ENCODE measurements around the gene RNF187.

DNA sequence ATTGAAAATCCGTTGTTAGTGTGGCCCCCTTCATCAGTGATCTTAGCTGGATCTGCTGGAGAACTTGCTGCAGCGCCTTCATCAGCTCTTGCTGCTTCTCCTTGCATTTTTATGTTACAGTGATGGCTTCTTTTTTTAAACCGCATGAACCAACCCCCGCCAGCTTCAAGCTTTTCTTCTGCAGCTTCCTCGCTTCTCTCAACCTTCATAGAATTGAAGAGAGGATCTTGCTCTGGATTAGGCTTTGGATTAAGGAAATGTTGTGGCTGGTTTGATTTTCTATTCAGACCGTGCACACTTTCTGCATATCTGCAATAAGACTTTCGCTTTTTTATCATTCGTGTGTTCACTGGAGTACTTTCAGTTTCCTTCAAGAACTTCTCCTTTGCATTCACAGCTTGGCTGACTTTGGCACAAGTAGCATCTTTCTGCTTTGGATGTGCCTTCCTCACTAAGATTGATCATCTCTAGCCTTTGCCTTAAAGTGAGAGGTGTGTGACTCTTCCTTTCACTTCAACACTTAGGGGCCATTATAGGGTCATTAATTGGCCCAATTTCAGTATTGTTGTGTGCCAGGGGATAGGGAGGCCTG is 13.1 kb downstream of the RNF187 start:
- TF ChIP-seq TSHZ2 (CRISPR knock-in tag; IDR thresholded peaks at IDR 0.05) (no peak), ZFP3 (CRISPR knock-in tag; IDR thresholded peaks at IDR 0.05) (no peak)

All from SK-N-SH treated with all-trans-retinoic acid at 6 μM for 48 hours (cell line).